Dedifferentiated amniotic fluid mesenchymal stem cell (primary cell): Measurements from ENCODE around the gene PRR15.
"Not testable (repeated sequence)": the region's sequence is repeated elsewhere in the genome, so short reads cannot be mapped to it uniquely, and the experiment has no call there.

Experiments
- DNase-seq: peaks from one replicate; pipeline ENCODE4 v3.0.0-alpha.2; 2016; ENCODE audit errors: extremely low spot score

The PRR15 gene

GRCh38 chr7:29563590-29564495, at the start of gene PRR15:
Gene PRR15, plus strand, starts transcription at chr7:29563835. Its CDS starts 2,495 bp downstream, at chr7:29566330.
- no peak for DNase-seq

DNA sequence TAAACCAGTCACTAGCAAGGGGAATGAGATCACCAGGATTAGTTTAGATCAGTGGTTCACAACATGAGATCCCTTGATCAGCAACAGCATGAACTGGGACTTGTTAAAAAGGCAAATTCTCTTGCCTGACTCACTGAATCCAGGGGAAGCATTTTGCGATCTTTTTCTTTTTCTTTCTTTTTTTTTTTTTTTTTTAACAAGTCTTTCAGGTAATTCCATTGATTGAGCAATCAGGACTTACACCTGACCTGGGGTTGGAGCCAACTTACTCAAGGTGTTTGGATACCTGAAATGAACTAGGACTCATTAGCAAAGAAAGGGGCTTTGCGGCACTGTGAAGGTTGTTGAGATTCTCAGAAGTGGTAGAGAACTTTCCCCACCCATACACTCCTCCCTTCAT, 47.1 kb upstream of the PRR15 start:
- no peak for DNase-seq

DNA sequence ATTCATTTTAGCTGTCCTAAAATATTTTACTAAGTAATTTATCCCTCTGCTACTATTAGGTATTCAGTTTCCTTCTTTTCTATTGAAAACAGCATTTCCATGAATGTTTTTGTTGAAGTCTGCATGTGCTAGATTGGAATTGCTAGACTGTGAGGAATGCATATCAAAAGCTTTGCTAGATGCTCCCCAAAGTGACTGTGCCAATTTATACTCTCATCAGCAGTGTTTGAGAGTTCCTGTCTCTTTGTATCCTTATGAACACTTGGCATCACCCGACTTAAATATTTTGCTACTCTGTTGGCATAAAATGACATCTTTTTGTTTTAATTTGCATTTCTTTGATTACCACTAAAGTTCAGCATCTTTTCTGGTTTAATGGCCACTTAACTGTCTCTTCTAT, 45.0 kb upstream of the PRR15 start:
- DNase-seq: no peak

DNA sequence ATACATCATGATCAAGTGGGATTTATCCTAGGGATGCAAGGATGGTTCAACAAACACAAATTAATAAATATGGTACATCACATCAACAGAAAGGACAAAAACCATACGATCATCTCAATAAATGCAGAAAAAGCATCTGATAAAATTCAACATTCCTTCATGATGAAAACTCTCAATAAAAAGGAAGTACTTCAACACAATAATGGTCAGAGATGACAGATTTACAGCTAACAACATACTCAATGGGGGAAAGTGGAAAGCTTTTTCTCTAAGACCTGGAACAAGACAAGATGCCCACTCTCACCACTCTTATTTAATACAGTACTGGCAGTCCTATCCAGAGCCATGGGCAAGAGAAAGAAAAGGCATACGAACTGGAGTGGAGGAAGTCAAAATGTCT, 39.9 kb upstream of the PRR15 start:
- DNase-seq: no peak

GRCh38 chr7:29527505-29528108, 36.0 kb upstream of the PRR15 start:
- no peak for DNase-seq

DNA sequence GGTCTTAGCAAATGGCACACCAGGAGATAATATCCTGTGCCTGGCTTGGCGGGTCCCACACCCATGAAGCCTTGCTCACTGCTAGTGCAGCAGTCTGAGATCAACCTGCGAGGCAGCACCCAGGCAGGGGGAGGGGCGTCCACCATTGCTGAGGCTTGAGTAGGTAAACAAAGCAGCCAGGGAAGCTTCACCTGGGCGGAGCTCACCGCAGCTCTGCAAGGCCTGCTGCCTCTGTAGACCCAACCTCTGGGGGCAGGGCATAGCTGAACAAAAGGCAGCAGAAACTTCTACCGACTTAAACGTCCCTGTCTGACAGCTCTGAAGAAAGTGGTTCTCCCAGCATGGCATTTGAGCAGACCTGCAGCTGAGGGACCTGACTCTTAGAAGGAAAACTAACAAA, 35.1 kb upstream of the PRR15 start:
- not testable (repeated sequence) for DNase-seq

GRCh38 chr7:29538389-29538788, 25.2 kb upstream of the PRR15 start:
- no peak for DNase-seq

DNA sequence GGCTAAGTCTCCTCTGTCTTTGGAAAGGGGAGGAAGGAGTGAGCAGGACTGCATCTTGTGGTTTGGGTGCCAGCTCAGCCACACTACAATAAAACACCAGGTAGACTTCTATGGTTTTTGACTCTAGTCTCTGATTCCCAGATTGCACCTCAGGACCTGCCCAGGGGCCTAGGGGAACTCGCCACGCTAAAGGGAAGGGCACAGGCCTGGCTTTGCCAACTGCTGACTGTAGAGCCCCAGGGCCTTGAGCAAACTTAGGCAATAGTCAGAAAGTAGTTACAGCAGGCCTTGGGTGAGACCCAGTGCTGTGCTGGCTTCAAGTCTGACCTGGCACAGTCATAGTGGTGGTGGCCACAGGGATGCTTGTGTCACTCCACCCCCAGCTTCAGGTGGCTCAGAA, 24.2 kb upstream of the PRR15 start:
- no peak for DNase-seq

GRCh38 chr7:29547421-29547820, 16.2 kb upstream of the PRR15 start:
- DNase-seq: no peak

- DNase-seq: no peak
These were observed 14.8 kb upstream of the PRR15 start for GRCh38 chr7:29548823-29549222.

GRCh38 chr7:29552392-29552791, 11.2 kb upstream of the PRR15 start:
- no peak for DNase-seq

- DNase-seq: no peak
These were observed 8.6 kb upstream of the PRR15 start for GRCh38 chr7:29555061-29555460.

DNA sequence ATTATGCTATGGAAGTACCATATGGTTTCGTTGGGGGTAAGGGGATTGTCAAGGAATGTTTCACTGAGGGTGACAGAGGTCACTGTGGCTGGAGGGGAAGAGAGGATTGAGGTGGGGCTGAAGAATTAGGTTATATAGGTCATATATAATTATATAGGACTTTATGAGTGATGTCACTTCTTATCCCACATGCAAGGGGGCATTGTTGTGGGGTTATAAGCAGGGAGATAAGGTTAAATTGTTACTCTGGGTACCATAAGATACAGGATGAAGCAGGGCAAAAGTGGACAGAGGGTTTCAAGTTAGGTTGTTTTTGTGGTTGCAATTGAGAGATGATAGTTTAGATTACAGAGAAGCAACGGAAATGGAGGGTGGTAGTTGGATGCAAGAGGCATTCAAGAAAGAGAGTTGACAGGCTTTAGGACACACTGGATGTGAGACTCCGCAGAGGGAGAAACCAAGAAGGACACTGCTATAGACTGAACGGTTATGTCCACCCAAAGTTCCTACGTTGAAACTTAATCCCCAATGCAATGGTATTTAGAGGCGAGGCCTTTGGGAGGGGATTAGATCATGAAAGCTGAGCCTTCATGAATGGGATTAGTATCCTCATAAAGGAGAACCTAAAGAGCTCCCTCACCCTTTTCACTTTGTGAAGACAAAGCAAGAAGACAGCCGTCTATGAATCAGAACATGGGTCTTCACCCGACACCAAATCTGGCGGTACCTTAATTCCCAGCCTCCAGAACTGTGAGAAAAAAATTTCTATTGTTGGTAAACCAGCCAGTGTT, 7.0 kb upstream of the PRR15 start:
- DNase-seq: no peak

- DNase-seq: no peak
These were observed 5.7 kb upstream of the PRR15 start for GRCh38 chr7:29557954-29558353.

DNA sequence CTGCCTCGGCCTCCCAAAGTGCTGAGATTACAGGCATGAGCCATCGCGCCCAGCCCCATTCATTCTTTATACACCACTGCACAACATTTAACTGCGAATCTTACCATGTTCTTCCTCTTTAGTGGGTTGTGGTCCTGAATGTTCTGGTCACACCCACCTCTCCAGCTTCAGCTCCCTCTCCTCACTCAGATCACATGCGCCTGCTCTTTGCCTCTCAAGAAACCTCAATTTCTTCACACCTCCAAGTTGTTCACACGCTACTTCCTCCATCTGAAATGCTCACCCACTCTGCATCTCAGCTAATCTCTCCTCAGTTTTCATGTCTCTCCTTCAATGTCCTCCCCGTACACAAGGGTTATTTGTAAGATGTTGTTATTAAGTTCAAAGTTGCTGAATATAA, 2.4 kb upstream of the PRR15 start:
- DNase-seq: no peak

DNA sequence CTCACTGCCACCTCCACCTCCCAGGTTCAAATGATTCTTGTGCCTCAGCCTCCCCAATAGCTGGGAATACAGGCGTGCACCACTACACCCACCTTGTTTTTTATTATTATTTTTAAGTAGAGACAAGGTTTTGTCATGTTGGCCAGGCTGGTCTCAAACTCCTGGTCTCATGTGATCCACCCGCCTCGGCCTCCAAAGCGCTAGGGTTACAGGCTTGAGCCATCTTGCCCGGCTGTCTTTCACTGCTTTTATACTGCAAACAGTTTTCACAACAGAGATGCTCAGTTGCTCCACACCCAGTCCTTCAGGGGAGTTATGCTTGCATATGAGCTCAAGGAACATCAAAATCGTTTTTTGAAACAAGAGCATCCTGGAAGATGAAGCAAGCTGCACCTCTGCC, 1.3 kb upstream of the PRR15 start:
- no peak for DNase-seq

DNA sequence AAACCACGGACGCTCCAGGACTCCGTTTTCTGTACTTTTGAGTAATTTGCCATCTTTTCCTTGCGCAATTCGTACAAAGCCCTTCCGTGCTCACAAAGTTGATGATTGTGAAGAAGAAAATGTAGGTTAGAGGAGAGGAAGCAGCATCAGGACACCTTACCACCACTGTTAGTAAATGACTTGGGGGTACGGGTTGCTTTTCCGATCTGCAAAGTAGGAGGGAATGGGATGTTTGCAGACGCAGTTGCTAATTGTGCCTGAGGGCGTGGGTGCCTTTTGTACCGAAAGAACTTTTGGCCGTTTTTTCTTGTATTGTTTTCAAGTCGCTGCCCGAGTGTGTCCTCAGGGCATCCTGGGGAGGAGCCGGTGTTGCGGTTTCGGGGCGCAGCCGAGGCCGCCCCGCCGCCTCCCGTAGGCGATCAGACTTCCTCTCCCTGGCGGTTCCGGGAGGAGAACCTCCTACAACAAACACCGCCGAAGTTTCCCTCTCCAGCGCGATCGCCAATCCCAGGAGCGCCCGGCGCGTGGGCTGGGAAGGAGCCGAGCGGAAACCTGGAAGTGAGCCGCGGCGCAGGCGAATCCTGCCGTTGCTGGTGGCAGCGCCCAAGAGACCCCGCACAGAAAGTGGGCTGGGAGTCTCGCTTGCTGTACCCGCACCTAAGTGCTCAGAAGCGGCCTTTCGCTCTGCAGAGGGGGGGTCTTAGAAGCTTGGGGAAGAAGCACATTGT, 1.0 kb downstream of the PRR15 start:
- DNase-seq: peak; percentile 53

DNA sequence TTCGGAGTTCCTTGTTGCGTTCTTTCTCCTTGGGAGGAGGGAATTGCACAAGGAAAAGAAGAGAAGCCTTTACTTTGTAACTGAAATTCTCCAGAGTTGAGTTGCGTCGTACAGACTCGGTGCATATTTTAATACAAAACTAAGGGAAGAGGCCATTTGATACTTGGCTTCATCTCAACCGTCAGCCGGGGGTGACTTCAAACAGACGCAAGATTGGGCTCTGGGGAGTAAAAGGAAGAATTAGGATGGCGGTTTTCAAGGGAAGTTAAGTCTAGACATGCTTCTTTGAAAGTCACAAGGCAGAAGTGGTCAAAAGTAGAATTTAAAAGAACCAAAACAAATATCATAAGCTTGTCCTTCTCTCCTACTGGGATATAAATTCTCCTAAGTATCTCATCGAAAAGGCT, 1.6 kb downstream of the PRR15 start:
- no peak for DNase-seq

DNA sequence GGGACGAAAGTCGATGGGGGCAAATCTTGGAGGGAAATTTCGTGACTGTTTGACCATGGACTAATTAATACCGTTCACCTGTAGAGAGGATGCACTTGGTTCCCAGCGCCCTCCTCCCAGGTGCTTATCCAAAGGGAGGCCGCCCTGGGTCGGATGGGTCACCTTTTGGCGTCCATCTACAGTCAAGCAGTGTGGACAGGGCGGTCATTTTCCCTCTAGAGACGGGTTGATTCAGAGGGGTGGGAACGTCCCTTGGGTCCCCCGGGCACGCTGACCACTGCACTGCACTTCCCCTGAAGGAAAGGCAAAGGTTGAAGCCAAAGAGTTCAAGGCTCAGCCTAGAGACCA, 2.0 kb downstream of the PRR15 start:
- DNase-seq: no peak

DNA sequence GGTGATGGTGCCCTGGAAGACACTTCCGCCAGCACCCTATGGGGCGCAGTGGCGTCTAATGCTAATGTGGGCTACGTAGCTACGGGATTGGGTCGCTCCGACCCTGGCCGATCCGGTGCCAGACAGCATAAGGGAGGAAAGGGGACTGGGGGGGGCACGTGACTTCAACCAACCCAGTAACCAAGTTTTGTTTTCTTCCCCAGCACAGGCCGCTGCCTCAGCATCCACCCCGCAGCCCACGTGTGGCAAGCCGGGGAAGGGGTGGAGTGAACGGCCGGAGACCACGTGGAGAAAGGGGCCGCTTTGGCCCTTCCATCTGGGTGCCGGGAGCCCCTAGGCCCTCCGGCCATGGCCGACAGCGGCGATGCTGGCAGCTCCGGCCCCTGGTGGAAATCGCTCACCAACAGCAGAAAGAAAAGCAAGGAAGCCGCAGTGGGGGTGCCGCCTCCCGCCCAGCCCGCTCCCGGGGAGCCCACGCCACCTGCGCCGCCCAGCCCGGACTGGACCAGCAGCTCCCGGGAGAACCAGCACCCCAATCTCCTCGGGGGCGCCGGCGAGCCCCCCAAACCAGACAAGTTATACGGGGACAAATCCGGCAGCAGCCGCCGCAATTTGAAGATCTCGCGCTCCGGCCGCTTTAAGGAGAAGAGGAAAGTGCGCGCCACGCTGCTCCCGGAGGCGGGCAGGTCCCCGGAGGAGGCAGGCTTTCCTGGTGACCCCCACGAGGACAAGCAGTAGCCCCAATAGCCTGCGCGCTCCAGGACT, 2.5 kb downstream of the PRR15 start:
- DNase-seq: no peak

- no peak for DNase-seq
These were observed 3.5 kb downstream of the PRR15 start for GRCh38 chr7:29567174-29567573.
